ENCODE results near the gene FAM118A. TPM values are rescaled to one million over a fixed set of nuclear protein-coding genes. Genes with fewer than 3 reads are reported as not detected.

FAM118A gene
- 9.4 and 19.8 TPM in 2 replicates for total RNA-seq

DNA sequence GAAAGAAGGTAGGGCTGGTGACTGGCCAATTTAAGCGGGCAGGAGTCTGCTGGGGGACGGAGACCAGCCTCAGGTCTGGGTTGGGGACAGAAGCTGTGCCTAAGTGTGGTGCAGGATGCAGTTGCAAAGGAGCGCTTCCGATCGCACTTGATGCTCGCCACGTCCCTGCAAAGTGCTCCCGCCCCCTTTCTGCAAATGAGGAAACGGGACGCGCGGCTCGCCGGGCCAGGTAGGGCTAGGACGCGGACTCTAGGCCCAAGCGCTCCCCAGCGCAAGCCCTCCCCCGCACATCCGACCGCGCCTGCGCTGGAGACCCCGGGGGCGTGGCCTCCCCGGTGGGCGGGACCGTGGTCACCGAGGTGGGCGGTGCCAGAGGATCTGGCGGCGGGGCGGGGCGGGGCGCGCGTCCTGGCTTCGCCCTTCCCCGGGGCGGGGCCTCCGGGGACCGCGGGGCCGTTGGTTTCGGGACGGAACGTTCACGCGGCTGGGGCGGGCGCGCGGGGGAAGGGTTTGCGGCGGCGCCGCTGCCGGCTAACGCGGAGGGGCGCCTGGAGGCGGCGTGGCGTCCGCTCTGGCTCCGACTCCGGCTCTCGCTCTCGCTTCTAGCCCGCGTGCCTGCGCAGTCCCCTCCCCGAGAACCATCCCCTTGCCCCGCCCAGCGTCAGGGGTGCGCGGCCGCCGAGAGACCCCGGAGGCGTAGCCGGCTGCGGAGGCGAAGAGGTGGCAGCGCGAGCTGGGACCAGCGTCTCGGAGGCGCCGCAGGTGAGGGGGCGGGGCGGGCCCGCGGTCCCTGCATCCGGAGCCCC lies at the start of gene FAM118A:
Gene FAM118A (plus strand): TSS at position 513 of the 806 bp plus-strand sequence. CDS start 12,446 bp downstream, outside the sequence.

DNA sequence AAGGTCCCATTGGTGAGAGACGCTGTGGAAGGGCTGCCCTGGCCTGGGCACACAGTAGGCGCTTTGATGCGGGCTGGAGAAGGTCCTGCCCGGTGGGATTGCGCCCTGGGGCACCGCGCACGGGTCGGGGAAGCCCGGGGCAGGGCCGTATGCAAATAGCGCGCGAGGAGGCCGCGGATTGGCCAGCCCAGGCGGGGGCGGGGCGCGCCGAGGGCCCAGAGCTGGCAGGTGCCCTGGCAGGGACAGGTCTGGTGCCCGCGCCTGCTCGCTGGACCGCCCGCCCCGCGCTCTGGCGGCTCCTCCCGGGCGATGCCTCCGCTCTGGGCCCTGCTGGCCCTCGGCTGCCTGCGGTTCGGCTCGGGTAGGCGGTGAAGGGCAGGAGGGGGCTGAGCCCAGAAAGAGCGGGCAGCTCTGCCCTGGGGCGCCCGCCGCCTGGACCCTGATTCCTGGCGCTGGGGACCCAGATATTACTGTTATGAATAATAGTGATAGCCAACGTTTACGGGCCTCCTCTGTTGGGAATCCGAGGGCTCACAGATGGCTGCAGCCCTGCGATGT lies 24.9 kb upstream of the FAM118A start, which contains the start of gene UPK3A:
Gene UPK3A (plus strand): TSS at position 245 of the 558 bp plus-strand sequence. CDS start 65 bp downstream, at position 310.

Other genes with a start within 250 kb of the FAM118A start
- gene NUP50, start 146.0 kb upstream of the FAM118A start, total RNA-seq = 28.7 and 43.1 TPM in 2 replicates
- gene KIAA0930, start 69.0 kb upstream of the FAM118A start, total RNA-seq = 21.3 and 32.9 TPM in 2 replicates
- not detected in 2 replicates for gene UPK3A, start 25.0 kb upstream of the FAM118A start, total RNA-seq
- not detected in 2 replicates for gene SMC1B, start 103.7 kb downstream of the FAM118A start, total RNA-seq
- gene RIBC2, start 103.8 kb downstream of the FAM118A start, total RNA-seq = 0.32 TPM in 1 of 2 replicates, not detected in the other
- gene FBLN1, start 192.9 kb downstream of the FAM118A start, total RNA-seq = 9.7 and 34.1 TPM in 2 replicates